NCI-H187 (cell line): ENCODE measurements around the gene PNMA1.

Source experiments
- DNase-seq, 2 experiments: peaks; one replicate each; lab custom pipeline; 2025; lab: John Stamatoyannopoulos, UW

Gene PNMA1

GRCh38 chr14:73750531-73750901 lies 36.3 kb upstream of the PNMA1 start:
- no peak for DNase-seq

DNA sequence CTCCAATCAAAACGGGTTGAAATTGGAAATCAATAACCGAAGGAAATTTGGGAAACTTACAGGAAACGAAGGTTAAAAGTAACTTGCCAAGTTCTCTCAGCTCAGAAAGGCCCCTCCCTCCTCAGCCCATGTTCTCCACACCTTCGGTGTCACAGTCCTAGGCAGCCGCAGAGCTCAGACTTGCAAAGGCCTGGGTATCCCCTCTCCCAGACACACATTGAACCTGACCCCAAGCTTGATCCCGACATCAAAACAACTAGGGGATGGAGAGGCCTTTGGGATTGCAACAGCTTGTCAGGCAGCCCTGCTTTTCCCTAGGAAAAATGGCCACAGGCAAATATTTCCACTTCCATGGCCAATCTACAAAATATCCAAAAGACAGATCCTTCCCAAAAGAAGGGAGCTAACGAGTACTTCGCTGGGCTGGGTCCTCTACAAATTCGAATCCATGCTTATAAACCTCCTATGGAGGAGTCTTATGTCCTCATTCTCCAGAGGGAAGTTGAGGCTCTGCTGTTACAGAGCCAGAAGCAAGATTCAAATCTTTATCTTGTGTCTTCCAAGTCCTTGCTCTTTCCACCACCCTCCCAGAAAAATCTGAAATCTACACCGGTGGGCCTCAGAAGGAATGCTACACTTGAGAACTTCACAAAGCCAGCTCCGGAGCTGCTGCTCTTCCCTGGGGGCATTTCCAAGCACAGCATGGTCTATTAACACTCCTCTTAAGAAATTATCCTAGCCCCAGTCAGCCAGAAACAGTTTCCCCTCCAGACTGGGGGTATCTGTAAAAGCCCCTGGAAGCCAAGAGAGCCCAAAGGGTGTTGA lies 35.7 kb upstream of the PNMA1 start:
- DNase-seq = no peak

- DNase-seq = no peak
Measured at GRCh38 chr14:73748858-73749357, 34.7 kb upstream of the PNMA1 start.

GRCh38 chr14:73747379-73748211 lies 33.4 kb upstream of the PNMA1 start:
- no peak for DNase-seq

- no peak for DNase-seq
Measured at GRCh38 chr14:73746520-73747378, 32.6 kb upstream of the PNMA1 start.

DNA sequence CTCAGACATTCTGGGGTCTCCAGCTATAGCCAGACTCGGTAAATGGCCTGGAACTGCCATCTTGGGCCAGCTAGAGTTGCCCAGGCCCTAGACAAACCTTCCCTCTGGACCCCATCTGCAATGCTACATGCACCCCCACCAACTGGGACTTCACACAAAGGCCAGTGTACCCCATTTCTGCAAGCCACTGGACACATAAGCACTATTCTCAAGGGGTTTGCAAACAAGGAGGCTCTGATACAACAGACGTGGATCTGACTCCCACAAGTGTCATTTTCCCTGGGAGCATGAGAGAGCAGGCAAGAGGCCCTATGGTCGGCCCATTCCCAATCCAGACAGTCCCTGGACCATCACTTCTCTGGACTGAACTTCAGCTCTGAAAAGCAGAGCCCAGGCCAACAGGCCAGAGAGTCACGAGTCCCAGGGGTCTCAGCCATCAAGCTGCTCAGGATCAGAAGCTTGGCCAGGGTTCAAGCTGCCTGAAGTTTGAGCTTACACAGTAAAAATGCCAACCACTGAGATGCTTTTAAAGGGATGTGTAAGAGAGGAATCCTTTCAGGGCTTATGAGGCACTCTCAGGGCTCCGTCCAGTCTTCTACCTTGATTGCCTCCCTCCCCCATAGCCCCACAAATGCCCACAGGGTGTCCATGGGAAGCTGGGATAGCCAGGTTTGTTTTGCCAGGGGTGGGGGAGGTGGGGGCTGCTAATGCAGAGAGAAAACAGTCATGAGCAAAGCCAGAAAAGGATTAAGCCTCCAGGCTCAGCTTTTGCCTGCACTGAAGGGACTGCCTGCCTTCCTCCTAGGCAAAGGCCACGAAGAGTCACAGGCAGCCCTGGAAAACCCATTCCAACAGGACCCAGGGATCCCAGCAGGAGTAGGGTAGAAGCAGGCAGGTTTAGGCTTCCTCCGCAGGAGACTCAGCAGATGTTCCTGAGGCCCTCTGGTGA lies 31.7 kb upstream of the PNMA1 start:
- DNase-seq = no peak

DNA sequence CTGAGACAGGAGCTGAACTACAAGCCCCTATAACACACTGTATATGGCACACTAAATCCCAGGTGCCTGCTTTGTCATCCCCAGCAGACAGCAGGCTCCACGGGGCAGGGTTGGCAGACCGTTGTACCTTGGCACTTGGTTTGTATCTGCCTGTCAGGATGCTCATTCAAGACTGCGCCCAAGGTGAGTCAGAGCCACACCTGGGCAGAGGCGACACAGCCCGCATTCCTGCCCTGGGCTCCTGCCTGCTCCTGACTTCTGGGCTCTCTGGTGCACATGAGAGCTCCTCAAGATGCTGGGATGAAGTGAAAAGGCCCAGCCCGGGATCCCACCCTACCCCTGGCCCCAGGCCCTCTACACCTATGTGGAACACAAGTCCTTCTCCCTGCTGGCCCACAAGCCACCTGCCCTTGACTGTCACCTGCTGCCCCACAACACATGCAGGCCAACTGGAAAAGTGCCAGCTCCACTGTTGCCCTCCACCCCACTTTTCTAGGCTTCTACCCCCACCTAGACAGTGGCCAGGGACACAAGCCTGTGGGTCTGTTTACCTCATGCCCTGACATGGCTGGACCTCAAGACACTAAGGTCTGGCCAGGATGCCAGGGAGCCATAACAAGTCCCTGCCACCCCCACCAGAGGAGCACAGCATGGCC lies 30.8 kb upstream of the PNMA1 start:
- no peak for DNase-seq

- DNase-seq = no peak
Measured at GRCh38 chr14:73744175-73744867, 30.1 kb upstream of the PNMA1 start.

DNA sequence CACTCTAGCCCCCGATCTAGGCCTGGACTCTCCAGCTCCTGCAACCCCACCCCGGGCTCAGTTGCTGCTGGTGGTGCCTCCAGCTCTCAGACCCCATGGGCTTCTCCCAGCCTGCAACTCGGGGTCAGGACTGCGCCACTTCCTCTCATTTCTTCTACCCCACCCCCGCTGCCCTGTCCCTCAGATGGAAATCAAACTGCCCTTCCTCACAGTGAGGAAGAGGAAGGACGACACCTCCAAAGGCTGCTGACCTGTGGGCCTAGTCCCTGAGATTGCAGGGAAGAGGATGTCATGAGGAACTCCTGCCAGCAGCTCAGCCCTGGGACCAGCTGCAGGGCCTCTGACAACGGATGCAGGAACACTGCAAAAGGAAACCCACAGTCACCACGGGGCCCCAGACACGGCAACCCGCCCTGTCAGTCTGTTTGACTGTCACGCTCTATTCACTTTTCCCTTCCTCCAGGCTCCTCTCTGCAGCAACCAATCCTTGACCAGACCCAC lies 29.3 kb upstream of the PNMA1 start:
- DNase-seq = no peak

- DNase-seq = no peak
Measured at GRCh38 chr14:73742520-73743238, 28.5 kb upstream of the PNMA1 start.

GRCh38 chr14:73741876-73742519 lies 27.8 kb upstream of the PNMA1 start:
- no peak for DNase-seq

- DNase-seq = no peak
Measured at GRCh38 chr14:73741386-73741875, 27.2 kb upstream of the PNMA1 start.

GRCh38 chr14:73740618-73741326 lies 26.6 kb upstream of the PNMA1 start:
- no peak for DNase-seq

- DNase-seq = no peak
Measured at GRCh38 chr14:73739899-73740617, 25.9 kb upstream of the PNMA1 start.

DNA sequence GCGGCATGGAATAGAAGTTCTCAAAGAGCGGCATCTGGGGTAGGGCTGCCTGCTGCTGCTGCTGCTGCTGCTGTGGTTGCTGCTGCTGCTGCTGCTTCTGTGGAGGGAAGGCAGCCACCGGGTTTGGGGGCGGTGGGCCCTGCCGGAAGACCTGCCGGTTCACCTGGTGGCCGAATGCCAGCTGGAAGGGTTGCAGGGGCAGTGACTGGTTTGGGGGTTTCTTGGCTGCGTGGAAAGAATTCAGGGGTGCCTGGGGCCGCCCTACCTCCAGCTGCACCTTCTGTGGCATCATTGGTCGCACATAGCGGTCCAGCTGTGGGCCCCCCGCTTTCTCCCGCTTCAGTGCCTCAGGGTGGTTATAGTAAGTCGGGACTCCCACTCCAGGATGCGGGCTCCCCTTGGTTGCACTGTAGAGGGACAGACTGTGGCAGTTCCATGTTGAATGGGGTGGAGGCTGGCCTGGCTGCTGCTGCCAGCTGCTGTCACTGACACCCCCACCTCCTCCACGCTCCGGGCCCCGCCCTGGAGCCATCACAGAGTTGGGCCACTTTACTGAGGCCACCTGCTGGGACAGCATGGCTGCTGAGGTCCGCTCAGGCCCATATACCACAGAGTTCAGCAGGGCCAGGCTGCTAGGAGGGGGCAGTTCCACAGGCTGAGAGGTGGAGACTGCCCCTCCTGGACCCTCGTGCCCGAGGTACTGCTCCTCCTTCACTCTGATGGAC lies 25.2 kb upstream of the PNMA1 start:
- DNase-seq = no peak

- DNase-seq = no peak
Measured at GRCh38 chr14:73738518-73739173, 24.5 kb upstream of the PNMA1 start.
